C4-2B (cell line): ENCODE results near the gene NECTIN2.

ENCODE experiments used
- ZFX ChIP-seq: fragments of 450-650 bp; IDR thresholded peaks from 2 replicates; pipeline ENCODE4 v1.6.1; 2017
- TF ChIP-seq, protein P1 (sequence below): fragments of 450-650 bp; conservative IDR thresholded peaks from 2 replicates; pipeline ENCODE4 v1.5.1; 2017; ENCODE audit warnings: mild to moderate bottlenecking

DNA sequence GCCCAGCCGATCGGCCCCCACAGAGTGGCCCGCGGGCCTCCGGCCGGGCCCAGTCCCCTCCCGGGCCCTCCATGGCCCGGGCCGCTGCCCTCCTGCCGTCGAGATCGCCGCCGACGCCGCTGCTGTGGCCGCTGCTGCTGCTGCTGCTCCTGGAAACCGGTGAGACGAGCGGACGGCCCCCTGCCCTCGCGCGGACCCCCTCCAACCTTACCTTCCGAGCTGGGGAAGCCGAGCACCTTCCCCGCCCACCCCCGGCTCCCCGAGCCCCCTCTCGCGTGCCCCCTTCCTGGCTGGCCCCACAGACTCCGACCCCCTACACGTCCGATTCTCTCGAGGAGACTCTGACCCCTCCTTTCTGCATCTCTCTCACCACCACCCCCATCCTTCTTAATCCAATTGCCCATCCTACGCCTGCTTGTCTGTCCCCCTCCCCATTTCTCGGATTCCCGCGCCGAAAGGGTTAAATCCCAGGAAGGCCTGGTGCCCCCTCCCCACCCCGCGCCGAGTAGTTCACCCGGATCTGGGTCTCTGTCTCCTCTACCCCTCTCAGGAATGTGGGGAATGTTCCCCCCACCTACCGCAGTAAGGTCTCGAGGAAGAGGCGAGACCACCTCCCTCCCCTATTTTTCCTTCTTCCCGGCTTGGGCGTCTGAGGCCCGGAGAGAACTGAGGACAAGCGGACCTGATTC lies 502 bp downstream of the NECTIN2 start:
- TF ChIP-seq, protein P1, sequence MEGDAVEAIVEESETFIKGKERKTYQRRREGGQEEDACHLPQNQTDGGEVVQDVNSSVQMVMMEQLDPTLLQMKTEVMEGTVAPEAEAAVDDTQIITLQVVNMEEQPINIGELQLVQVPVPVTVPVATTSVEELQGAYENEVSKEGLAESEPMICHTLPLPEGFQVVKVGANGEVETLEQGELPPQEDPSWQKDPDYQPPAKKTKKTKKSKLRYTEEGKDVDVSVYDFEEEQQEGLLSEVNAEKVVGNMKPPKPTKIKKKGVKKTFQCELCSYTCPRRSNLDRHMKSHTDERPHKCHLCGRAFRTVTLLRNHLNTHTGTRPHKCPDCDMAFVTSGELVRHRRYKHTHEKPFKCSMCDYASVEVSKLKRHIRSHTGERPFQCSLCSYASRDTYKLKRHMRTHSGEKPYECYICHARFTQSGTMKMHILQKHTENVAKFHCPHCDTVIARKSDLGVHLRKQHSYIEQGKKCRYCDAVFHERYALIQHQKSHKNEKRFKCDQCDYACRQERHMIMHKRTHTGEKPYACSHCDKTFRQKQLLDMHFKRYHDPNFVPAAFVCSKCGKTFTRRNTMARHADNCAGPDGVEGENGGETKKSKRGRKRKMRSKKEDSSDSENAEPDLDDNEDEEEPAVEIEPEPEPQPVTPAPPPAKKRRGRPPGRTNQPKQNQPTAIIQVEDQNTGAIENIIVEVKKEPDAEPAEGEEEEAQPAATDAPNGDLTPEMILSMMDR: no peak
- 0 out of 2 replicates have a peak, but pooled peaks have one; percentile 17 for TF ChIP-seq ZFX
